ENCODE results near the gene TIMP2. TPM values are rescaled to one million over a fixed set of nuclear protein-coding genes. Genes with fewer than 3 reads are reported as not detected.
A peak's percentile ranks its signal among the peaks of the same experiment; 100 is the strongest.
"Not testable (repeated sequence)": the region's sequence is repeated elsewhere in the genome, so short reads cannot be mapped to it uniquely, and the experiment has no call there.

Gene TIMP2
- total RNA-seq, 4 donors from 2014 or later = 20.4 to 28.7 (median 27.0) TPM

DNA sequence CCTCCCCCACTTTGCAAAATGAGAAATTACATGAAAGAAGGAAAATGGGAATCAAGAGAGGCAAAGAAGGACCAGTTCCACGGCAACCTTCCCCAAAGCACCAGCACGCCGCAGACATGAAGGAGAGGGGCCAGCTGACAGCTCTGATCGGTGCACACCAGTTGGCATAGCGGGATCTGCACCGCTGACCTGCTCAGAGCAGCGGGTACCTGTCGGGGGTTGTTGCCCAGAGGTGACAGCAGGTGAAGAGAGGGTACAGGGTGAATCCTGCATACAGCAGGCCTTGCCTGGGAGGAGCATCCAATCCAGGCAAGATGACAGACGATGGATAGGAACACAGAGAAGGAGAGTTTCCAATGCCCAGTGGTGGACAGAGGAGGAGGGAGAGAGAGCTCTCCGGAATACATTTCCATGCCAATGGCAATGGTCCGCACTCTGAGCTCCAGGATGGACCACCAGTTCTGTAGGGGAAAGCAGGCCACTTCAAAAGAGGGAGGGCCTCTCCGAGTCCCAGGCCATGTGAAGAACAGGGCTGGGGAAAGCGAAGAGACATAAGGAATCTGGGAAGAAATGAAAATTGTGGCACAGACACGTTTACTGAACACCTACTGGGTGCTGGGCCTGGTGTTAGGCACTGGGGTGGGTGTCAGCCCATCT, 46.2 kb downstream of the TIMP2 start:
- intact Hi-C loops (cut with DNase I; ENCODE audit: low total_unique reads) = no loop called here
- Histone ChIP-seq H3K9me3 (no peaks in the 10 kb centered on the region), H3K27me3 (no peaks in the 10 kb centered on the region), H3K4me1 (peaks cover 40 to 47% of the 10 kb centered on the region in 2 donors), H3K4me3 (peak overlapping the region in 3 of 4 donors; percentile 6 to 24 (median 22)), H3K36me3 (no peaks in the 10 kb centered on the region), H3K27ac (peak overlapping the region; percentile 76 to 85 (median 80))
- TF ChIP-seq, protein P1, sequence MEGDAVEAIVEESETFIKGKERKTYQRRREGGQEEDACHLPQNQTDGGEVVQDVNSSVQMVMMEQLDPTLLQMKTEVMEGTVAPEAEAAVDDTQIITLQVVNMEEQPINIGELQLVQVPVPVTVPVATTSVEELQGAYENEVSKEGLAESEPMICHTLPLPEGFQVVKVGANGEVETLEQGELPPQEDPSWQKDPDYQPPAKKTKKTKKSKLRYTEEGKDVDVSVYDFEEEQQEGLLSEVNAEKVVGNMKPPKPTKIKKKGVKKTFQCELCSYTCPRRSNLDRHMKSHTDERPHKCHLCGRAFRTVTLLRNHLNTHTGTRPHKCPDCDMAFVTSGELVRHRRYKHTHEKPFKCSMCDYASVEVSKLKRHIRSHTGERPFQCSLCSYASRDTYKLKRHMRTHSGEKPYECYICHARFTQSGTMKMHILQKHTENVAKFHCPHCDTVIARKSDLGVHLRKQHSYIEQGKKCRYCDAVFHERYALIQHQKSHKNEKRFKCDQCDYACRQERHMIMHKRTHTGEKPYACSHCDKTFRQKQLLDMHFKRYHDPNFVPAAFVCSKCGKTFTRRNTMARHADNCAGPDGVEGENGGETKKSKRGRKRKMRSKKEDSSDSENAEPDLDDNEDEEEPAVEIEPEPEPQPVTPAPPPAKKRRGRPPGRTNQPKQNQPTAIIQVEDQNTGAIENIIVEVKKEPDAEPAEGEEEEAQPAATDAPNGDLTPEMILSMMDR (IDR thresholded peaks at IDR 0.05 in 4 of 5, conservative IDR thresholded peaks at IDR 0.05 in 1 of 5) = no peak
- TF ChIP-seq POLR2A (IDR thresholded peaks at IDR 0.05) = no peak
- DNase-seq (no peak), ATAC-seq (no peak)
- in situ Hi-C loops (cut with MboI; ENCODE audit: low sequenced_read_pairs in 4 of 4) = no loop called here

DNA sequence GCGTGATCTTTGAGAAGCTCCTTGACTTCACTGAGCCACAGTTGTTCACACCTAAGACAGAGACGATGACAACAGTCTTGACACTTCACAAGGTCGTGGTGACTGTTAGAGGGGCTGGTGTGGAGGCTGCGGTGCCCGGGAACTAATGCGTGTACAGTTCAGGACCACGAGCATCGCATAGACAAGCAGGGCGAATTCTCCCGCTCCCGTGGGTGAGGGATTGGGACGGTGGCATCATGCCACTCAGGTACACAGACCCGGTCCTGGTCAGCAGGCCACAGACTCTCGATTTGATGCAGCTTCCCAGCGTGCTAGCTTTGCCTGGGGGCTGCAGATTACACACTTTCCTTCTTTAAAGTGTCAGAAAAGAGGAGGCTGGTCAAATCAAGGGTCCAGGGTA, 46.9 kb downstream of the TIMP2 start:
- Histone ChIP-seq H3K27ac (peak overlapping the region in 2 of 4 donors; percentile 80 to 85), H3K4me1 (peaks cover 40 to 52% of the 10 kb centered on the region in 2 donors), H3K4me3 (no peak overlapping the region), H3K36me3 (no peaks in the 10 kb centered on the region), H3K27me3 (no peaks in the 10 kb centered on the region), H3K9me3 (no peaks in the 10 kb centered on the region)
- TF ChIP-seq, protein P1 (IDR thresholded peaks at IDR 0.05 in 4 of 5, conservative IDR thresholded peaks at IDR 0.05 in 1 of 5) = no peak
- no peak for TF ChIP-seq POLR2A (IDR thresholded peaks at IDR 0.05)
- ATAC-seq (no peak), DNase-seq (no peak)
- in situ Hi-C loops (cut with MboI; ENCODE audit: low sequenced_read_pairs in 4 of 4) = no loop called here
- intact Hi-C loops (cut with DNase I; ENCODE audit: low total_unique reads) = no loop called here

DNA sequence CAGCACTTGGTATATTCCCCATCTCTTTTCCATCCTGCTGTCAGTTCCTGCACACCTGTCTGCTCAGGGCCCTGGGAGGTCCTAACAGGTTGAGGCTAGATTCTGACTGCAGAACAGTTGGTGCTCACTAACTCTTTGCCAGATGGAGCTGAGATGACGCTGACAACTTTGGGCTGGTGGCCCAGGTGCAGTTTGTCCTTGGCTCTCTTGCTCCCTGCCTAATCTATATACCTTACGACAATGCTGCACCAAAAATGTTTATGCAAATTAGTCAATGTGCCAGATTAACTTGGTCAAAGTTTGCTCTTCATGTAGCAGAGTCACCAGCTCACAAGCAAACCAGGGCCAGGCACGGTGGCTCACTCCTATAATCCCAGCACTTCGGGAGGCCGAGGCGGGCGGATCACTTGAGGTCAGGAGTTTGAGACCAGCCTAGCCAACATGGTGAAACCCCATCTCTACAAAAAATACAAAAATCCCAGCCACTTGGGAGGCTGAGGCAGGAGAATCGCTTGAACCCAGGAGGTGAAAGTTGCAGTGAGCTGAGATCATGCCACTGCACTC, 48.2 kb downstream of the TIMP2 start:
- DNase-seq; H3K27me3 ChIP-seq; intact Hi-C loops (cut with DNase I; ENCODE audit: low total_unique reads): not testable (repeated sequence)

DNA sequence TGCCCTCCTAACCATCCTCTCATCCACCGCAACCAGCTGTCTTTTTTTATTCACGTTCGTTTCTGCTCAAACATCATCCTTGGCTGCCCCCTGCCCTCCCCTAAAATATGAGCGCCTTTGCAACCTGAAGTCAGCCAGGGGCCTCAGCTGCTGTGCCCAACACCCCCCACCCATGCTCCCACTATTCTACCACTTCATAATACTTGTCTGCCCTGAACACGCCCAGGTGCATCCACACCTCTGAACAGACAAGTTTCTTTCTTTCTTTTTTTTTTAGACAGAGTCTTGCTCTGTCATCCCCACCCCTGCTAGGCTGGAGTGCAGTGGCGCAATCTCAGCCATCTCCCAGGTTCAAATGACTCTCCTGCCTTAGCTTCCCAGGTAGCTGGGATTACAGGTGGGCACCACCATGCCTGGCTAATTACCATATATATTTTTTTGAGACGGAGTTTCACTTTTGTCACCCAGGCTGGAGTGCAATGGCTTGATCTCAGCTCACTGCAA, 49.0 kb downstream of the TIMP2 start:
- TF ChIP-seq, protein P1 (IDR thresholded peaks at IDR 0.05 in 4 of 5, conservative IDR thresholded peaks at IDR 0.05 in 1 of 5) = no peak
- no peak for TF ChIP-seq POLR2A (IDR thresholded peaks at IDR 0.05)
- intact Hi-C loops (cut with DNase I; ENCODE audit: low total_unique reads) = no loop called here
- Histone ChIP-seq H3K4me1 (peaks cover 31 to 45% of the 10 kb centered on the region in 2 donors), H3K36me3 (no peaks in the 10 kb centered on the region), H3K27ac (peak overlapping the region in 2 of 4 donors; percentile 16 to 62), H3K4me3 (no peak overlapping the region), H3K27me3 (no peaks in the 10 kb centered on the region), H3K9me3 (no peaks in the 10 kb centered on the region)
- in situ Hi-C loops (cut with MboI; ENCODE audit: low sequenced_read_pairs in 4 of 4) = no loop called here
- DNase-seq (no peak), ATAC-seq (no peak)

More for the DNA sequence above, 48.2 kb downstream of the TIMP2 start:
- in situ Hi-C loops (cut with MboI; ENCODE audit: low sequenced_read_pairs in 4 of 4); H3K36me3 ChIP-seq; H3K27ac ChIP-seq; ATAC-seq; H3K9me3 ChIP-seq; H3K4me3 ChIP-seq: not testable (repeated sequence)
- peaks cover 31 to 45% of the 10 kb centered on the region in 2 donors for H3K4me1 ChIP-seq

DNA sequence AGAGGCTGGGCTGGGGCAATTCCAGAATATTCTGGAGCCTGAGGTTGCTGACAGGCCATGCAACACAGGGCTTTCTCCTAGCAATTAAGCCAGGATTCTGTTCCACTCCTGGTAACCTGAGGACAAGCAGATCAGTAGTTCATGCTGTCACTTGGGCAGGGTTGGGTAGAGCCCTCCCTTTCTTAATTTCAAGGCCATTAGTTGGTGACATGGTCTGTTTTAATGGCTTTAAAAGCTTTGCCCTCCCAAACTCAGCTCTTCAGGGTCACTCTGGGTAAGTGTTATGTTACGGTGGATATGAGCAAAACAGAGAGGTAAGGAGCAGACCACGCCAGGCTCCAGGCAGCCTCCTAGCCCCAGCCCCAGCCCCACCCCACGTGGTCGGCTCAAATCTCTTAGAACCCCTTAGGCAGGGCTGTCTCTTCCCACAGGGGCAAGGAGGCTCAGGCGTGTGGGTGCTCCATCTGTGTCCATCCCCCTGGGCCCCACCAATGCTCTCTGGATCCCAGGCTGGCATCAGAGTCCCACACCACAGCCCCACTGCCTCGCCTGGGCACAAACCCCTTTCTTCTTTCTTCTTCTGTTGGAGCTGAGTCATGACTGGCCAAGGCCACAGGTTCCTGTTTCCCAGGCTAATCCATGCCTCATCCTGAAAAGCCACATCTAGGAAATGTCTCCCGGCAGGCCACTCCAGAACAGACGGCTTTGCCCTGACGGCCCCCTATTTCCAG, 49.7 kb downstream of the TIMP2 start:
- intact Hi-C loops (cut with DNase I; ENCODE audit: low total_unique reads) = no loop called here
- Histone ChIP-seq H3K4me3 (no peak overlapping the region), H3K36me3 (no peaks in the 10 kb centered on the region), H3K27ac (peak overlapping the region; percentile 6 to 62 (median 18)), H3K9me3 (no peaks in the 10 kb centered on the region), H3K27me3 (no peaks in the 10 kb centered on the region), H3K4me1 (peaks cover 31 to 45% of the 10 kb centered on the region in 2 donors)
- DNase-seq = no peak
- TF ChIP-seq POLR2A (IDR thresholded peaks at IDR 0.05) = no peak
- TF ChIP-seq, protein P1 (IDR thresholded peaks at IDR 0.05 in 4 of 5, conservative IDR thresholded peaks at IDR 0.05 in 1 of 5) = no peak
- no peak for ATAC-seq
- in situ Hi-C loops (cut with MboI; ENCODE audit: low sequenced_read_pairs in 4 of 4) = no loop called here
